ENCODE results near the gene SMC3.

- TF ChIP-seq TP53 (CRISPR knock-in tag; IDR thresholded peaks at IDR 0.05) (no peak), CTCF (IDR thresholded peaks at IDR 0.05) (no peak), POLR2A (IDR thresholded peaks at IDR 0.05; ENCODE audit: low read length) (no peak), PHF8 (IDR thresholded peaks at IDR 0.05; ENCODE audit: borderline replicate concordance, low read depth) (no peak), CHD4 (IDR thresholded peaks at IDR 0.05; ENCODE audit: borderline replicate concordance) (no peak)
Measured at GRCh38 chr10:110634527-110635209, 67.2 kb downstream of the SMC3 start.
